ENCODE results near the gene SPOCK2.

Gene SPOCK2

DNA sequence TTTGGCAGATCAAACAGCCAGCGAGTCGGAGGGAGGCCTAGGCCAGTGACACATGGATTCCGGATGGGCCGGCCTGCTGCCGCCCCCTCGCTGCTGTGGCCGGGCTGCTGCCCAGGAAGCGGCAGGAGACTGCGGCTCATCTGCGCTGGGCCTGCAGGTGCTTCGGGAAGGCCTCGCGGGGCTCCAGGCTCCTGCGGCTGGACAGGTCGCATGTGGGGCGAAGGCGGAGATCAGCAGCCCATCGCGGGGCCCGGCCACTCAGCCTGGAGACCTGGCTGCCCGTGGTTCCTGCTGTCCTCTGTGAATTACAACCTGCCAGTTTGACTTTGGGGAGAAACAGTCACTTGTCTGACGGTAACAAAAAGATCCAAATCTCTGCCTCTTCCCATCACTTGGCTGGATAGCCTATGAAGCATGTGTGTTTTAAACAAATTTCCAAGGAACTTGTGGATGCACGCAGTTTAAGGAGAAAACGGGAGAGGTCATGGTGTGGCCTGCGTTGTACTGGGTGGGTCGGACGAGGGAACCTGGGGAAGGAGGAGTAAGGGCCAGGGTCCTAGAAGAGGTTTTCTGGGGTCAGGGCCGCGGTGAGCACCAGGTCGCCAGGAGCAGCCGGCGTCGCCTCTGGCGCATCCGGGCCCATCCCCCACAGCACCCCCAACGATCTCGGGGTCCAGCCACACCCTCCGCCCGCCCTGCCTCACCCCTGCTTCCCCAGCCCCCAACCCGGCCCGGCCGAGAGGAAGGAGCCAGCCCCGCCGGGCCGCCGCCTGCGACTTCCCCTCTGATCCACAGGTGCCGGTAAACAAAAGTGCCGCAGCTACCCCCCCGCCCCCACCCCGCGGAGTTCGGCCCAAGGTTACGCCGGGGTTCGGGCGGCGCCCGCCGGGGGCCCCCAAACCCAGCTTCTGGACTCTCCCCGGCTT, 1.6 kb downstream of the SPOCK2 start:
- DNase-seq = peak; percentile 80

DNA sequence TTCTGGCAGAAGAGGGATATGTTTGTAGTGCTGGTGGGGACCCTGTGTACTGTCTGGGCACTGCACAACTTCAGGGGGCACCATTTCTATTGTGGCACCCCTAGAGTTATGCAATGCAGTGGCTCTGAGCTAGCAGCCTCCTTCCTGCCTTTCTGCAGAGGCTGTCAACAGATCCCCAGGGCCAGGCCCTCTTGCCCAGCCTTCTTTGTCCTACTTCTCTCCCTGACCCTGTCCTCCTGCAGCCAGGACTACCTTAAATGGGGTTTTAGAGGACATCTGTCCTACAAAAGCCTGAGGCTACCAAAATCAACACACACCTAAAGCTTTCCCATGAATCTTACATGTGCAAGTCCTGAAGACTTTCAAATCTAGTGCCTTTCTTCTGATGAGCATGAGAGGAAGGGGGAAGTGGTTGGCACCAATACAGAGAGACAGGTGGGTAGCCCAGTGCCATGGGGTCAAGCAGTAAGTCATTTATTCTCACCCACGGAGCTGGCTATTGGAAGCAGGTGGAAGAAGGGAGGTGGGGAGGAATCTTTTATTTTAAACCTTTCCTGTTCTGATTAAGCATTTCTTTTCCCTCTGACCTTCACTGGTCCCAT, 2.4 kb downstream of the SPOCK2 start:
- peak; percentile 25 for DNase-seq

DNA sequence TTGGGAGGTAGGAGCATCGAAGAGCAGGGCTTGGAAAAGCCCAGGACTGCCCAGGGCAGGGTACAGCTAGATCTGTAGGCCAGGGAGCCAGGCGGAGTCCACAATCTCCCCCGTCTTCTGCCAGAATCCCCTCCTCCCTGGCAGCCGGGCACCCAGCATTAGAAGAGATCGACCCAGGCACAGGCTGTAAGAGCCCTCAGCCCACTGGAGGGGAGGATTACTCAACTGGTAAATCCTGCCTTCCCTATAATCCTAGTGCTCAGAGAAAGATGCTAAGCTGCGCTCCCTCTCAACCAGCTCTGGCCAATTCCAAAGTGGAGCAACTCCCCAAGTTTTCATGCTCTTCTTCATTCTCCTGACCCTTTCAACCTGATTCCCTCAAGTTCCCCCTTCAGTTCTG, 3.2 kb downstream of the SPOCK2 start:
- no peak for DNase-seq

DNA sequence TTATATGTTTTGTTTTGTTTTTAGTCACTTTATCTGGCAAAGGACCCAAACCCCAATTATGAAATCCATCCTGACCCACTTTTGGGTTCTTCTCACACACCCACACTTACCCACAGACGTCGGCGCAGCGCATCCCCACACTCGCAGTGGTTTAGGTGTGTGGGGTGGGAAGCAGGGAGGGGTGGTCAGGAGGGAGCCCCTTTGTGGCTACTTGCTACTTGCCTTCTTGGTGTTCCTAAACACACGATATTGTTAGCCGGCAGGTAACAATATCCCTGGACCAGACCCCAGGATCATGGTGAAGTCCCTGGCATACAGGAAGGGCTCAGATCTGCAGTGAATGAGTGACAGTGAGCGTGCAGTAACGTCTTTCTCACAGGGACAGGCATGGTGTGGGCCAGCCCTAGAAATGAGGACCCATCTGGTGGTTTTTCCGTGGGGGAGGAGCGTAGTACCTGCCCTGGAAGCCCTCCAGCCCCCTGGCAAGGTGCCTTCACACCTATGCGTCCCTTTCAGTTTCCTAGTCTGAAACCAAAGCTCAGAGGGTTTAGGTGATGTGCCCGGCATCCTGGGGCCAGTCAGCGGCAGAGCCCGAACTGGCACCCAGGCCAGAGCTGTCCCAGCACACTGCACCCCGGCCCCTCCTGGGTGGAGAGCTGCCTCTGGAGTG, 4.4 kb downstream of the SPOCK2 start:
- peak; percentile 76 for DNase-seq

DNA sequence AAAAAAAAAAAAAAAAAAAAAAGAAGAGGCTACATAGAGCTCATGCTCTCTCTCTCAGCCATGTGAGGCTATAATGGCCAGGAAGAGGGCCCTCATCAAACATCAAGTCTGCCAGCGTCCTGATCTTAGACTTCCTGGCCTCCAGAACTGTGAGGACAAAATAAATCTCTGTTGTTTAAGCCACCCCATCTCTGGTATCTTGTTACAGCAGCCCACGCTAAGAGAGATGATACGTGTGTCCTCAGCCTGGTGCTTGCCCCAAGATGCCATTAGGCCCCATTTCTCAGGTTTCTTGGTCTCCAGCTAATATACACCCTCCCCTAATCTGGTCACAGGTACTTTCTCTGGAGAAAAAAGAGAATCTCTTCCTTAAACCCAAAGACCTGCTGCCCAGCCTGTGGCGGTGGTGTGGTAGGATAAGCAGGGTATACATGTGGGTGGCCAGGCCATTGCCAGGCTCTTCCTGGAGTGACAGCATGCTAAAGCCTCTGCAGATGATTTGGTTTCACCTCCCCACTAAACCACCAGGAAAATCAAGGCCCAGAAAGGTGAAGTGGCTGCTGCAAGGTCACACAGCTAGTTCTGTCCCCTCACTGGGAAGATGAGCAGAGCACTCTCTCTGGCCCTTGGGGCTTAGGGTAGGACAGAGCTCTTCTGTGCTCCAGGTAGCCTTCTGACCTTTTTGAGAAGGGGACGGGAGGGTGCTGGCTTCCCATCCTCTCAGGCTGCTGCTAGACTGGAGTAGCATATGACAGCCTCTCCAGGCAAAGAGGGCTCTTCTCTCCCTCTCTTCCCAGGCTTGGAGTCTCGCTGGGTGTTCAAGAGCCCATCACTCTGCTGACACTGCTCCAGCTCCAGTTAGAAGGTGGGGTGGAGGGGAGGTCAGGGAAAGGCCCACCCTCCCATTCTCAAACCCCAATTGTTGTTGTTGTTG, 5.2 kb downstream of the SPOCK2 start:
- no peak for DNase-seq

DNA sequence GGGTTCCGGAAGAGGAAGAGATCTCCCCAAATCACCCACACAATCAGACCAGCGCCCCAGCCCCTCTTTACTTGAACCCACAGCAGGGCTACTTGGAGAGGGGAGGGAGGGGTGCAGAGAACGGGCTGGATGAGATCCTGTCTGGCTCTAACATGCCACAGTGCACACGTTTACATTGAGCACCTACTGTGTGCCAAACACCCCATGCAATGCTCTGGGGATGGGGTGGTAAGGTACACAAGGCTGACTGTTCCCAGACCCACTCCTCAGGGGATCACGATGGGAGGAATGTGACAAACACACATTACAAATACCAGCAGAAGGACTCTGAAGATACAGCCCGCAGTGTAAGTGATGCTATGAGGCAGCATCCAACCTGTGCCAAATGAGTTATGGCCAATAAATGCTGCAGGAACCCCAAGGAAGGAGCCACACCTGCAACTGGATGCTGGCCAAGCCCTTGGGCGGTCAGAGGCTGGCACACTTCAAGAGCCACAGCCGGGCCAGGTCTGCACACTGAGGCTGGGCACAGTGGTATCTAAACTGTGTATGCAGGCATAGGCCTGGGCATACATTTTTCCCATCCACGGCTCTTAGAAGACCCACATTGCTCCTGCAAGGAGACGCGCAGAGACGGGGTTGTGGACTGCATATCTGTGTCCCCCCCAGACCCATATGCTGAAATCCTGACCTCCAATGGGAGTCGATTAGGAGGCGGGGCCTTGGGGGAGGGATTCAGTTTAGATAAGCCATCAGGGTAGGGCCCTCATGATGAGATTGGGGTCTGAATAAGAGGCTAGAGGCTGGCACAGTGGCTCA, 6.4 kb downstream of the SPOCK2 start:
- no peak for DNase-seq

DNA sequence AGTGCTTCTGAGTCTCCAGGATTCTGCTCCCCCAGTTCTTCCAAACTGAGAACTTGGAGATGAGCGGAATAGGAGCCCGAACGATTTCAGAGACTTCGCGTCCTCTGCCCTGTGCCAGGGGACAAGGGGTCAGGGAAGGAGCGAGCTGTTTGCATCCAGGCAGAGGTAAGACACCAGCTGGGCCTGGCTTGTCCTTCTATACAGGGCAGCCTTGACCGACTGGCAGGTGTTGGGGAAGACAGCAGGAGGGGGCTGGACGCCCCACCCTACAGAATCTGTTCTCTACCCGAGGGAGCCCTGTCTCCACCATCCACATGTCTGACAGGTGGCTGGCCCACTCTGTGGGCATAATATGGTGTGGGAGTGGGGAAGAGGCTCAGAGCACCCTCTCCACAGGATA, 7.1 kb downstream of the SPOCK2 start:
- DNase-seq = no peak

DNA sequence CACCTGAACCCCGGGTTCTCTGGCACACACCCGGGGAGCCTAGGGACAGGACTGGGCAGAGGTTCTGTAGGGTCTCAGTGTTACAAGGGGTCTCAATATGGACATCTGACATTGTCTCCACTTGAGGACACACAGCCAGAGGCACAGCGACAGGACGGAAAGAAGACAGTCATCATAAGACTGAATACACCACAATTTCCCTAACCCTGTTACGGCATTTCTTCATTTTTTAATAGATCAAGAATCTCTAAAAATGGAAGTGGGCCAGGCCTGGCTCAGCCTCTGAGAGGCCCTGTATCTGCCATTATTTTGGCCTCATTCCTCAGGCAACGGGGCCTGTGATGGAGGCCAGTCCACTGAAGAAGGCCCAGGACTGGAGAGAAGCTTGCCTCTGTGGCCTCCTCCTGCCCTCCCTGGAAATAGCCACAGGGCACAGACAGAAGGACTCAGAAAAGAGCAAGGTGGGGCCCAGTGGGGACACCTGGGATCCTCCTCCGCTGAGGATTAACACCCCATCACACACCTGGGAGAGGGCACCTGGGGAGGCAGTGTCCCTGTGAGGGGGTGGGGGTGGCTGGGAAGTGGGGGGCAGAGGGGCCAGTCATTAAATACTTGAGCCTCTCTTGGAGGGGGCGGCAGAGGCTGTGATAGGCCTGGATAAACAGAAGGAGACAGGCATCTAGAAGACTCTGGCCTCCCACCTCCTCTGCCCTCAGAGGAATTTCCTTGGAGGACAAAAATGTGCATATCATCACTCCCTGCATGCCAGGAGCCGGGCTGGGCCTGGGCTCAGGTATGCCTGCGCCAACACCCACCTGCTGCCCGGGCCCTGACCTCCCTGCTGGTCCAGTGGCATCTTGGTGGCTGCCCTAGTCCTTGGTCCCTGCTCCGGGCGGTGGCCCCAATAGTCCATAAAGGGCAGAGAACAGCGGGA, 8.0 kb downstream of the SPOCK2 start:
- no peak for DNase-seq

DNA sequence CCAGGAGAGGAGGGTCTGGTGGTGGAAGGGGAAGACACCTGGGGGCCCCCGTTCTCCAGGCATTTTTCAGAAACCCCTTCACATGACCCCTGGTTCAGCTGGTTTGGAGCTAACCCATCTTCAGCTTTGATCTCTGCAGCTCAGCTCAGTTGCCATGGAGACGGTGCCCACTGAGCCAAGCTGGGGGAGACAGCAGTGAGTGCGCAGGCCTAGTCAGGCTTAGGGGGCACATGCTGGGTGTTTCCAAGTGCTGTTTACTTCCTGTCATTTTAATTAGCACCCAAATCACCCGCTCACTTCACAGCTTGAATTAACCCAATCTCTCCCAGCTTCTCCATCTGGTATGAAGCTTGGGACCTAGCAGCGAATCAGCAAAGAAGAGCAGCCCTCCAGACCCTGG, 9.0 kb downstream of the SPOCK2 start:
- DNase-seq = peak; percentile 83

DNA sequence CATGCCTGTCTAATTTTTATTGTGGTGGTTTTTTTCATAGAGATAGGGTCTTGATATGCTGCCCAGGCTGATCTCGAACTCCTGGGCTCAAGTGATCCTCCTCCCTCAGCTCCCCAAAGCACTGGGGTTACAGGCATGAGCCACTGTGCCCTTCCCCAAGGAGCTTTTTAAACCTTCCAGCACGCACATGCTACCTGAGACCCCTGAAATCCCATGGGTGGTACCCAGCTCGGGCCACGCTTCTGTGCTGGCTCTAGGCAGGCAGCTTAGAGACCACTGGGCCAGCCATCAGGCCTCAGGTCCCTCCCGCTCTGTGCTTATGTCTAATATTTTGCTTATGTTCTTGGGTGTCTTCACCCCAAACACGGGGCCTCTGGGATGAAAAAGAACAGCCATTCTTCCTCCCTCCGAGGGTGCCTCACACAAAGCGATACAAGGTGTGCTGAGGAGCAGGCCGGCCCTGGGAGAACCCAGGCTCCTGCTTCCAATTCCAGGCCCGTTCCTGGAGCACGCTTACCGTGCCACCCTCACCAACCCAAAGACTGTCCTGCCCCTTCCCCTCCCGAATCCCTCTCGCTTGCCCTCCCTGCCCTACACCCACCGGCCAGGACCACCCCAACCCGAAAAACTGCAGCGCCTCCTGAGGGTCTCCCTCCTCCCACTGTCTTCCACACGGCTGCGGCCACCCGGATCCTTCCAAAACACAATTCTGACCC, 10.9 kb downstream of the SPOCK2 start:
- DNase-seq = no peak

DNA sequence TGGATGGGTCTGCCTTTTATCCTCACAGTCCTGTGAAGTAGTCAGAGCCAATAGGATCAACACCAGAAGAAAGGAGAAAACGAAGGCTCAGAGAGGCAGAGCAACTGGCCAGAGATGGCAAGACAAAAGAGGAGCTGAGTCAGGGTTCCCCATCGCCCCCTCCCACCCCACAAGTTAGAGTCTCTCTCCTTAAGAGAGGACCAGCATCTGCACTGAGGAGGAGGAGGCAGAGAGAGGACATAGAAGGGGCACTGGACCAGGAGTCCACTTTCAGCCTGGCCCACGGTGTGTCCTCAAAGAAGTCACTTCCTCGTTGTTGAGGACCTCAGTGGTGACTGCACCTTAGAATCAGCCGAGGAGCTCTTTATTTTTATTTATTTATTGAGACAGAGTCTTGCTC, 11.6 kb downstream of the SPOCK2 start:
- DNase-seq = no peak

DNA sequence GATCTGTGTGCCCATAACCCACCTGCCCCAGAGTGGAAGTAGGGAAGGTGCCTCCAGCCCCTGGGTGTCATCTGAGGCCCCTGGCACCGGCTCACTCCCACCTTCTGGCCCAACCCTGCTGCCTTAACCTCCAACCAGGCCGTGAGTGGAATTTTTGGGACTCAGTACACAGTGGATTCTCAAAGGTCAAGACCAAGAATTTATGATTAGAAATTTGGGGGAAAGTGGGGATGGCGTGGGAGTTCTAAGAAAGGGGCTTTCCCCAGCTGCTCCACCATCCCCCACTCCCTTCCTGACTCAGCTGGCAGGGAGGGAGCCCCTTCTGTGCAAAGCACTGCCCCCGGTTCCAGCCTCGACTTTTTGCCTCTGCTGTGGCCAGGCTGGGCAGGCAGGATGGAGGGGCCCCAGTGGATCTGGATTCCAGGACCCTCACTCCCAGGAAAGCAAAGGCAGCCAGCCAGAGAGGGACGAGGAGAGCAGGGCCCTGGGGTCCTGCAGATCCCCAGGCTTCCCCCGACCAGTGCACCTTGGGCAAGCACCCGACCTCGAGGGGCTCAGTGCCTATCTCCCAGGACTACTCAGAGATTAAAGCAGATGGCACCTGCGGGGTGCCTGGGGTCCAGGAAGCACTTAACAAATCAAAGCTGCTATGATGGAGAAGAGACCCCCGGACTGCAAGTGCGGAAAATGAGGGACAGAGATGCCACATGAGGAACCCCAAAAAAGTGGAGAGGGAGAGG, 12.8 kb downstream of the SPOCK2 start:
- DNase-seq = no peak

DNA sequence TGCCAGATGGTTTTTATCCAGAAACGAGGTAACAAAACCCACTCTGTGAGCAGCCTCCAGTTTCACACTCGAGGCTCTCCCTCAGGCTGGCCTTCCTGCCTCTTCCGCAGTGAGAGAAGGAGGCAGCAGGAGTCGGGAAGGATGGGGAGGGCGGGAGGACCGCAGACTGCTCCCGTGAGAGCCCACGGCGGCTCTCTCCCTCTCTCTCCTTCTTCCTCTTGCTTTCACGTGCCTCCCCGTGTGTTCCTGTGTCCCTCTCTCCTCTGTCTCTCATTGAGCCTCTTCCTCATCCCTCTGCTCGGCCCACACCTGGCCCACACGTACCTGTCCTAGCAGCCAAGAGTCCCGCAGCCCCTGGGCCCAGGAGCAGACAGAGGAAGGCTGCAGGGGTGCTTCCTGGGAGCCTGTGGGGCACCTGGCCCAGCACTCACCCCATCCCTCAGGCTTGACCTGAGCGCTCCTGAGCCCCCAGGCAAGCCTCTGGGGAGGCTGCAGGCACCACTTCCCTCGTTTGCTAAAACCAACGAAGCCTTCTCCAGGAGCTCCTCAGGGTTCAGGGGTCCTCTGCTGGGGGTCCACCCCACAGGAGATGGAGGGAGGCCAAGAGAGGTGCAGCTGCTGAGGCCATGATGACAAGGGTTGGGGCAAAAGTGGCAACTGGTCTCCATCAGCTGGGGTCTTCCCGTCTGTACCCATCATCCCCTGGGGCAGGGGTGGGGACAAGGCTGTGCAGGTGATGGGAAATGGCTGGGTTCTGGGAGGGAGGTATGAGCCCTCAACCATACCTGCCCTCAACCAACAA, 13.6 kb downstream of the SPOCK2 start:
- no peak for DNase-seq

DNA sequence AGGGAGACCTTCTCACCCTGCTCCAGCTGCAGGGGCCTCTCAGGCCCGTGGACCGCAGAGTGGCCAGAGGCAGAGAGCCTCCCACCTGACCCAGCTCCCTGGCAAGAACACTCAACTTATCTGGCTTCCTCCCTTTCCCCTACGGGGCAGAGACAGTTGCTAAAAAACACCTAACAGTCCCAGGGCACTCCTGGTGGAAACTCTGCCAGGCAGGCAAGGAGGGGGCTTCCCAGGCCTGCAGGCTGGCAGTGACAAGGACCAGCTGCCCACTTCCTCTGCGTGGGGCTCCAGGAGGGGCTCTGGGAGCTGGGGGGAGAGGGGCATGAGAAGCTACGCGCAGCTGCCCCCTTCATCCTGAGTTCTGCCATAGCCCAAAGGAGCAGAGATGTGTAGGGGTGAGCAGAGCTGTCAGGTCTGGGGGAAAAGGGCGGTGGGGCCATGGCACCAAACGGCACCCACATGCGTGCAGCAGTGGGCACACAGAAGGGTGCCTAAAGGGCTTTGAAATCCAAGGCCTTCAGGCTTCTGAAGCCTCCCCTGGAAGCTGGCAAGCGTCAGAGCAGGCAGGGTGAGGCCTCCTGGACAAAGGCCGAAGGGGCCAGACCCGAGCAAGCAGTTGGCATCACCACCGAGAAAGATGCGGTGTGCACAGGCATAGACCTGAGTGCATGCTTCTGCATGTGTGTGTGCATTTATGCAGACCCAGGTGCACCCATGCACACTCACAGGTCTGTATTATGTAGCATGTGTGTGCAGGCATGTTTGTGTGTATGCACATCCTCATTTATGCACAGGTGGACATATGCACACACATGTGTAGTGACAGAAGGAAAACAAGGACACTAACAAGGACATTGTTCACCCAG, 14.4 kb downstream of the SPOCK2 start:
- no peak for DNase-seq

DNA sequence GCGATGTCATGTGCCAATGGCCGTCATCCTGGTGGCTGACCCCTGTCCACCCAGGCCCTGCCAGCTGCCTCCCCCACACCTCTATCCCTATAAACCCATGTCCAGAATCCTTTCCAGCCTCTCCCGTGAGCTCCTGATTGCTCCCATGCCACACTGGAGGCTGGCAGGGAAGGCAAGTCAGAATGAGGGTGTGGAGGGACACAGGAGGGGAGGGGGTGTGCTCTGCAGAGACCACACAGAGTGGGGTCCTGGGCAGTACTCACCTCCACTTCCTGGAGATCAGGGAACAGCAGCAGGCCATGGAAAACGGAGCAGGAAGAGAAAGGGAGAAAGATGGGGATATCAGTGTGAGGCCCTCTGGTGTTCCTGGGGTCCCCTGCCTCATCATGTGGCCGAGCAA, 15.7 kb downstream of the SPOCK2 start:
- no peak for DNase-seq

DNA sequence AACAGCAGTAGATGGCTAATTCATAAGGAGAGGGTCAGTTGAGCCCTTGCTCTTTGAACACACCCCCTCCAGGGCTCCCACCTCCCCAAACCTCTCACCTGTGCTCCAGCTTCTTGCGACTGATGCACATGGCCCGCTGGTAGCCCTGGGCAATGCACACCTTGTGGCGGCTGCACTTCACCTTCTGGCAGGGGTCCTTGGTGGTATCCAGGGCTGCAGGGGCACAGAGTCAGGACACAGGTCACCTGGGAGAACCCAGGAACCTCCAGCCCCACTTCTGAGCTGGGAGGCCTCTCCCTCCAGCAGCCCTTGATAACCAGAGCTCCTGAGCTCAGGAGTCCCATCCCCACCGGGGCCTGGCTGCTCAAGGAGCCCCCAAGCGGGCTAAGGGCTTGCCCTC, 16.3 kb downstream of the SPOCK2 start:
- DNase-seq = no peak

DNA sequence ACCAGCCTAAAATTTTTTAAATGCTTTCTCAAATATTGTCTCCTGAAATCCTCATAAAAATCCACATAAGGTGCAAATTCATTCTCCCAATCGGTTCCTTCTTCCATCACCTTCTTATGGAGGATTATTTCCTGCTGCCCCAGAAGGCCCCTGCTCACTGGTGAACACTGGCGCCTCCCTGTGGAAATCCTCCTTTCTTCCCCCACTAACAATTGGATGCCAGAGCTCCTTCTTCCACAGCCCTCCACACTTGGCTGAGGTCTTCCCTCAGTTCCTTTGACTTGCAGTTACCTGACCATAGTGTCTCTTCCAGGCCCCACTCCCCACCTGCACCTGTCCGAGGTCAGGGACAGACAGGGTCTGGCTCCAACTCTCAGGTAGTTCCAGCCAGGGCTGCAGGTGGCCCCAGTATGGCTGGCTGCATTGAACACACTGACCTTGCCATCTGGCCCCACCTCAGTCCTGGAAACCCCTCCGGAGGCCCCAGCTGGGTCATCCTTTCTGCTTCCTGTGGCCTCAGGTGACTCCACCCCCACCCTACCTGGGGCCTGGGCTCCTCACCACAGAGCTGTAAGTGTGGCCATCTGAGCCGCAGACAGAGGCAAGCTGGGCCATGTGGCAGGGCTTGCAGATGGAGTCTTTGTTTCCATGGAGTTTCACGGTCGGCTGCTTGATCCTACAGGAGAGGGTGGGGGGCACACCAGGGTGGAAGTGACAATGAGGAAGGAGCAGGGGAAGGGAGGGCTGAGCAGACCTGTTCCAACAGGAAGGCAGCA, 18.4 kb downstream of the SPOCK2 start:
- no peak for DNase-seq

Data from CD4-positive, alpha-beta T cell treated with Interleukin-10 for 1 hour (primary cell).